KOPT-K1 (cell line): ENCODE results near the gene PACS2.

ENCODE experiments used
- H3K27ac ChIP-seq: fragments of 200-600 bp; sonication (generic); 2 replicates; pipeline ENCODE4 v1.5.1; 2016; ENCODE audit warnings: antibody characterized with exemption, mild to moderate bottlenecking, low read depth, low read length; ENCODE audit not compliant: poor library complexity, severe bottlenecking
- H3K36me3 ChIP-seq: fragments of 200-600 bp; sonication (generic); 2 replicates; pipeline ENCODE4 v1.5.1; 2017; ENCODE audit warnings: antibody characterized with exemption, mild to moderate bottlenecking, low read length, moderate library complexity; ENCODE audit not compliant: insufficient read depth
- H3K9me3 ChIP-seq: fragments of 200-600 bp; sonication (generic); 2 replicates; pipeline ENCODE4 v1.5.1; 2017; ENCODE audit warnings: antibody characterized with exemption, low read length, mild to moderate bottlenecking; ENCODE audit not compliant: insufficient read depth, poor library complexity, severe bottlenecking

PACS2 gene

GRCh38 chr14:105391541-105391940 is 77.0 kb downstream of the PACS2 start:
- Histone ChIP-seq H3K27ac (no peak overlapping the region), H3K36me3 (no peaks in the 10 kb centered on the region; the same call in 1 of the 2 replicates), H3K9me3 (no peaks in the 10 kb centered on the region)

- no peaks in the 10 kb centered on the region for H3K36me3 ChIP-seq
- no peaks in the 10 kb centered on the region for H3K9me3 ChIP-seq
- H3K27ac ChIP-seq, result no peak overlapping the region
These were observed 77.9 kb downstream of the PACS2 start for GRCh38 chr14:105392131-105393090.

- no peaks in the 10 kb centered on the region for H3K9me3 ChIP-seq
- H3K36me3 ChIP-seq, result no peaks in the 10 kb centered on the region
- H3K27ac ChIP-seq, result no peak overlapping the region
These were observed 78.6 kb downstream of the PACS2 start for GRCh38 chr14:105393151-105393550.

GRCh38 chr14:105394714-105395537 is 80.4 kb downstream of the PACS2 start:
- Histone ChIP-seq H3K36me3 (peaks cover 5% of the 10 kb centered on the region), H3K27ac (no peak overlapping the region), H3K9me3 (no peaks in the 10 kb centered on the region)

- no peaks in the 10 kb centered on the region for H3K9me3 ChIP-seq
- peak overlapping the region; percentile 2 for H3K27ac ChIP-seq
These were observed 80.9 kb downstream of the PACS2 start for GRCh38 chr14:105395538-105395854.

GRCh38 chr14:105397350-105397931 is 82.9 kb downstream of the PACS2 start:
- peaks cover 28% of the 10 kb centered on the region for H3K36me3 ChIP-seq
- H3K27ac ChIP-seq, result peak overlapping the region; percentile 93
- no peaks in the 10 kb centered on the region for H3K9me3 ChIP-seq

More at GRCh38 chr14:105395538-105395854, 80.9 kb downstream of the PACS2 start:
- H3K36me3 ChIP-seq, result peaks cover 10% of the 10 kb centered on the region

- peaks cover 28% of the 10 kb centered on the region for H3K36me3 ChIP-seq
- no peaks in the 10 kb centered on the region for H3K9me3 ChIP-seq
- peak within 1 kb of the TSS; percentile 93 for H3K27ac ChIP-seq
These were observed 83.6 kb downstream of the PACS2 start, which contains the start of gene TEX22 for GRCh38 chr14:105398044-105398725. TEX22 (plus strand) TSS chr14:105398538; CDS start chr14:105399341, 803 bp downstream.

GRCh38 chr14:105398726-105399465 is 84.3 kb downstream of the PACS2 start:
- Histone ChIP-seq H3K9me3 (no peaks in the 10 kb centered on the region), H3K36me3 (peaks cover 28% of the 10 kb centered on the region), H3K27ac (peak overlapping the region; percentile 93)

GRCh38 chr14:105399466-105399775 is 84.9 kb downstream of the PACS2 start:
- H3K9me3 ChIP-seq, result no peaks in the 10 kb centered on the region
- H3K36me3 ChIP-seq, result peaks cover 28% of the 10 kb centered on the region
- H3K27ac ChIP-seq, result peak overlapping the region; percentile 93

GRCh38 chr14:105400016-105400415 is 85.5 kb downstream of the PACS2 start:
- peak overlapping the region; percentile 93 for H3K27ac ChIP-seq
- no peaks in the 10 kb centered on the region for H3K9me3 ChIP-seq

GRCh38 chr14:105401699-105402098 is 87.2 kb downstream of the PACS2 start:
- Histone ChIP-seq H3K27ac (no peak overlapping the region), H3K36me3 (peaks cover 28% of the 10 kb centered on the region), H3K9me3 (no peaks in the 10 kb centered on the region)

More at GRCh38 chr14:105400016-105400415, 85.5 kb downstream of the PACS2 start:
- peaks cover 28% of the 10 kb centered on the region for H3K36me3 ChIP-seq

- no peak overlapping the region for H3K27ac ChIP-seq
- no peaks in the 10 kb centered on the region for H3K9me3 ChIP-seq
- H3K36me3 ChIP-seq, result 0 out of 2 replicates have a peak, but pooled peaks cover 4% of the 10 kb centered on the region
These were observed 94.0 kb downstream of the PACS2 start for GRCh38 chr14:105408592-105408991.

GRCh38 chr14:105409364-105409763 is 94.8 kb downstream of the PACS2 start:
- Histone ChIP-seq H3K27ac (no peak overlapping the region), H3K36me3 (0 out of 2 replicates have a peak, but pooled peaks cover 4% of the 10 kb centered on the region), H3K9me3 (no peaks in the 10 kb centered on the region)

GRCh38 chr14:105410642-105411016 is 96.1 kb downstream of the PACS2 start:
- H3K9me3 ChIP-seq, result no peaks in the 10 kb centered on the region
- H3K27ac ChIP-seq, result no peak overlapping the region
- H3K36me3 ChIP-seq, result 0 out of 2 replicates have a peak, but pooled peaks cover 4% of the 10 kb centered on the region
